HG03135 (cell line): Measurements from ENCODE around the gene GALM.
"Not testable (repeated sequence)": the region's sequence is repeated elsewhere in the genome, so short reads cannot be mapped to it uniquely, and the experiment has no call there.

Experiments used
- ATAC-seq: cut with Tn5 transposase; IDR thresholded peaks from one replicate; pipeline ENCODE4 v1.9.1; 2021; ENCODE audit warnings: mild to moderate bottlenecking, moderate library complexity; ENCODE audit not compliant: unreplicated experiment

GALM gene

DNA sequence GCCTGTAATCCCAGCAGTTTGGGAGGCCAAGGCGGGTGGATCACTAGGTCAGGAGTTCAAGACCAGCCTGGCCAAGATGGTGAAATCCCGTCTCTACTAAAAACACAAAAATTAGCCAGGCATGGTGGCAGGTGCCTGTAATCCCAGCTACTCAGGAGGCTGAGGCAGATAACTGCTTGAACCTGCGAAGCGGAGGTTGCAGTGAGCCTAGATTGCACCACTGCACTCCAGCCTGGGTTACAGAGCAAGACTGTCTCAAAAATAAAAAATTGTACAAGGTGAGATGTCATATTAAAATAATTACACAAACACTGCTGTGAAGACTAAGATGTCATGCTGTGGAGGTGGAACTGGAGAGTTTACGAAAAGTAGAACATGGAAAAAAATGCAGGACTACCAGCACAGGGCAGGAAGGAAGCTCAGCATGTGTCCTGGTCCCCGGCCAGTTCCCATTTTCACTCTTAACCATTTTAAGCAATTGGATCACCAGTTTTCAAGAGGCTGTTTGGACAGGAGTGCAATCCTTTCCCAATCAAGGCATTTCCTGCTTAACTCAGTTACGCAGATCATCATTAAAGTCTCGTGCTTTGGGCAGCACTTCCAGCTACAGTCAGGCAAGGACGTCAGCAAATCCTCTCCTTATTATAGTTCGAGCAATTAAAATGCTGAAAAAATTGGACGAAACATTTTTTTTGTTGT, 71.2 kb downstream of the GALM start:
- ATAC-seq, result not testable (repeated sequence)

DNA sequence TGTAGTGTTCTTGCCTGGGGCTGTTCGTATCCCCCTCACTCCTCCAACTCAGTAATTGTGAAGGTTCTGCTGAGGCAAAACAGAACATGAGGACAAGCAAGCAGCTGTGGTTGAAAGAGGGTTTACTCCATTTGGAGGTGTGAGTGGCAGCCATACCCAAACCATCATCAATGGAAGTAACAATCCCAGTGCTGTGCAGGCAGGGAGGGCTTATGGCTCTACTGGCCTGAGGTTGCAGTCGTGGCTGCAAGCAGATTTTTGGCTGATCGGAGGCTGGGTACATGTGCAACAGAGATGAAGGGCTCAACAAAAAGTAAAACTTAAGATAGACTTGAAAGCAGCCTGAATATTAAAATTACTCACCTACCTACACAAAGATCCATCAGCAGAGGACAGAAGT, 72.0 kb downstream of the GALM start:
- no peak for ATAC-seq

- no peak for ATAC-seq
These were observed 73.6 kb downstream of the GALM start for GRCh38 chr2:38739524-38739923.

DNA sequence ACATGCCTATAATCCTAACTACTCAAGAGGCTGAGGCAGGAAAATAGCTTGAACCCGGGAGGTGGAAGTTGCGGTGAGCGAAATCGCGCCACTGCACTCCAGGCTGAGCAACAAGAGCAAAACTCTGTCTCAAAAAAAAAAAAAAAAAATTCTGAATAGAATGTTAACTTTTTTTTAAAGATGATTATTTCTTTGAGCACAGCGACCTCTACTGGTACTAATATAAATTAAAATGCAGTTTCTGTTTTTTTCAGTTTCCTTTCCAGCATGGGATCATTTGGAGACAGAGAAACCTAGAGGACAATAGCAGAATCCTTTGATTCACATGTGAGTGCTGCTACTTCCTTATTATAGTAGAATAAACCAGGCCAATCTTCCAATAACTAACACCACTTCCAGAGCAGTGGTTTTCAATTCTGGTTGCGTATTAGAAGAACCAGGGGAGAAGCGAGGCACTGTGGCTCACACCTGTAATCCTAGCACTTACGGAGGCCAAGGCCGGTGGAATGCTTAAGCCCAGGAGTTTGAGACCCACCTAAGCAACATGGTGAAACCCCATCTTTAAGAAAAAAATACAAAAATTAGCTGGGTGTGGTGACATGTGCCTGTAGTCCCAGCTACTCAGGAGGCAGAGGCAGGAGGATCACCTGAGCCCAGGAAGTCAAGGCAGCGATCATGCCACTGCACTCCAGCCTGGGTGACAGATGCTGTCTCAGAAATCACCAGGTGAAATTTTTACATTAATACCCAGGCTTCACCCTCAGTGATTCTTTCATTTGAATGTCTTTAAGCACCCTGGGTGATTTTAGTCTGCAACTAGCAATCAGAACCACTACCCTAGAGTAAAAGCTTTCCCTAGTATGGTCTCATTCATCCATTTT, 75.2 kb downstream of the GALM start:
- no peak for ATAC-seq

- no peak for ATAC-seq
These were observed 77.1 kb downstream of the GALM start for GRCh38 chr2:38742797-38743559.

GRCh38 chr2:38743672-38744398, 77.9 kb downstream of the GALM start:
- ATAC-seq, result no peak

DNA sequence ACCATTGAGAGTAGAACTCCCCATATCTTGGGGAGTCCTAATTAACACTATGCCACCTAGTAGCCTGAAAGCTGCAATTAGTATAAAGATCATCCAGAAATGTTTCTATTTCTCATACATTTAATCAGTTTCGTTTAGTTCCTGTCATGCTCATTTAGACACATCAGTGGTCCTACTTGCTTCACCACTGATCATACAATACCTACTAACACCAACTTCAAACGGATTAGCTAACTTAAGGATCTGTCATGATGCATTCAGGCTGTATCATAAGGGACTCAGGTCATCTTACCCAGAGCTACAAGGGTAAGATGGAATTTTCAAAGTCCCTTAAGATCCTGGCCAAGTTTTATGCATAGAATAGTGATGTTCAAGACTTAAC, 78.5 kb downstream of the GALM start:
- ATAC-seq, result no peak

GRCh38 chr2:38745267-38745666, 79.4 kb downstream of the GALM start:
- ATAC-seq, result no peak

GRCh38 chr2:38747007-38747424, 81.1 kb downstream of the GALM start:
- no peak for ATAC-seq

DNA sequence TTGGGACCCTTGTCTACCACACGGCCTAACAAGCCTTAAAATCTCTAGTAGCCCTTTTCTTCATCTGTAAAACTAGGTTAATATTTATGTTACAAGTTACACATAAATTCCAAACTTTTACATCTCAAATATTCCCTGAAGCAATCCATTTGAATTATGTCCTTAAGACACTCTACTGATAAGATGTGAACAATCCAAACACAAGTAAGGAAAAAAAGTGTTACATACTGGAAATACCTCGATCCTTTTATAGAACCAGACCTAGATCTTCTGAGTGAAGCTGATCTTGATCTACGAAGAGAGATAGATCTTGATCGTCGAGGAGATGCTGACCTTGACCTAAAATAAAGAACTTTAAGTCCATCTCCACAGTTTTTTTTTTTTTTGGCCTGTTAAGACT, 81.9 kb downstream of the GALM start:
- no peak for ATAC-seq

DNA sequence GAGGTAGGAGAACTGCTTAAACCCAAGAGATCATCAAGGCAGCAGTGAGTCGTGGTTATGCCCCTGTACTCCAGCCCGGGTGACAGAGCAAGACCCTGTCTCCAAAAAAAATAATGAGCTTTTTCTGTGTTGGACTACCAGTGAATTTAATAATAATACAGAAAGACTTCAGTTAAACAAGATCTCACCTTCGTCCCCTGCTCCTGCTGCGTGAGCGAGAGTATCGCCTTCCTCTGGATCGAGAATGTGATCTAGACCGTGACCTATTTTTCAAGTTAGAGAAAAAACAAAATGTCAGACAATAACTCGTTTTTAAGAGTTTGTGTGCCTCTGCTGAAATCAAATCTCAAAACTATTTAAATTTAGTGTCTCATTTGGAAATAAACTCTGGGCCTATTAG, 82.5 kb downstream of the GALM start:
- no peak for ATAC-seq

- no peak for ATAC-seq
These were observed 83.3 kb downstream of the GALM start for GRCh38 chr2:38748943-38749804.

DNA sequence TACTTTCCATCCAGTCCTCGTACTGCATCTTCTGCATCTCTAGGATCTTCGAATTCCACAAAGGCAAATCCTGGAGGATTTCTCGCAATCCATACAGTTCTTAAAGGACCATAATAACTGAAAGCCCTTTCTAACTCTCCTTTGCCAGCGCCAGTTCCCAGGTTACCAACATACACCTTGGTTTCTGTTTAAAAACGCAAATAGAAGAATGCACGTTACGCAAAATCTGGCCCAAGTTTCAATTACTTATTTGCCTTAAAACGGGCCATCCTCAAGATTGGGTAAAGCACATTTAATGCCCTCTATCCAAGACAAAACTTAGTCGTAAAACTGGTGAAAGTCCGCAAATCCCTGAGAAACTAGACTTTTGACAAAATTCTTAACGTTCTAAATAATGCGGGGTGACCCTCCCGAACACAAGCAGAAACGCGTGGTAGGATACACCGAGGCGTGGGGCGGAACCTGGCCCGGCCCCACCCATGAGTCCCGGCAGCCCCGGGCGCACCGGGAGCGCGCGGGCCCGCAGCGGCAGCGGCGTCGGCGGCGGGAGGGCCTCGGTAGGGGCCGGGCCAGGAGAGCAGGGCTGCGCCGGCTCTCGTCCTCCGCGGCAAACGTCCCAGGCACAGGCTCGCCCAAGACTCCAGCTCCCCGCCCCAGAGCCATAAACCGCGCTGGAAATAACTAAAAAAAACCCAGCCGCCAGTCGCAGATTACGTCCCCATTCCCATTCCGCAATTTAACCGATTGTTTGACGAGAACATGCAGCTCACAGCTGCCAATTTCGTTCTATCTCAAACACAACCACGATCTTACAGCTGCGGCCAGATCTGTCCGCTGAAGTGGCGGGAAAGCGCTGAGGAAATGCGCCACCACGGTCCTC, 84.3 kb downstream of the GALM start:
- peak; percentile 36 for ATAC-seq

- ATAC-seq, result peak; percentile 73
These were observed 85.1 kb downstream of the GALM start, which contains the start of gene SRSF7 for GRCh38 chr2:38750891-38751595. SRSF7 (minus strand) TSS chr2:38751361; CDS start chr2:38751256, 105 bp downstream.

- ATAC-seq, result peak; percentile 4
These were observed 85.9 kb downstream of the GALM start for GRCh38 chr2:38751596-38752410.

- ATAC-seq, result no peak
These were observed 88.1 kb downstream of the GALM start for GRCh38 chr2:38754049-38754448.

DNA sequence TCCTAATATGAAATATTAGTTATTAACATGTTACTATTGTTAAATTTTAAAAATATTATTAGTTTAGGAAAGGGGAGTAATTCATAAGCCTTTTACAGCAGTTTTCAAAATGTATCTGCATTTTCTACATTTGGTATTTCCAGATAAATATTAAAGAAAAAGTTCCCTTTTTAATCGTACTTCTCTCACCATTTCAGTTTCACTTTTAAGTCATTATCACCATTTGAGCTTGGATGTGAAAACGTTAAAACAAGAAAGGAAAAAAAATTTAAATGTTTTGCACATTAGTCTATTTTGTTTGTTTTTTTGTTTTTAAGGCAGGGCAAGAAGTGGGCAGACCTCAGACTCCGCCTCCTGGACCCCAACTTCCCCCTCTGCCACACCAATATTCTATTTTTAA, 88.6 kb downstream of the GALM start:
- ATAC-seq, result no peak
